Endothelial cell of umbilical vein (primary cell): ENCODE data around the gene OTOS. TPM values are rescaled to one million over a fixed set of nuclear protein-coding genes. Genes with fewer than 3 reads are reported as not detected.

Experiments used
- BruUV-seq: library from RNA; stranded (reverse); fragments of 400-500 nt; replicated peaks from 2 replicates; lab custom pipeline; 2021; lab: Mats Ljungman, UMichigan
- CTCF ChIA-PET: fragments of 300-600, 350-600 bp; sonication (Branson Sonifier 250); formaldehyde crosslinking; loops from one replicate; lab custom pipeline; 2021; ENCODE audit warnings: antibody characterized with exemption, inconsistent platforms; lab: Charles Lee
- POLR2A ChIA-PET: fragments of 300-600, 350-600 bp; sonication (Branson Sonifier 250); formaldehyde crosslinking; loops from one replicate; lab custom pipeline; 2021; ENCODE audit warnings: antibody characterized with exemption, inconsistent platforms; lab: Charles Lee
- DNase-seq: peaks from one replicate; pipeline ENCODE4 v3.0.0-alpha.2; 2011; ENCODE audit warnings: low read depth, low spot score
- FAIRE-seq: peaks from 2 replicates; lab custom pipeline; 2011; peaks lifted over from hg19 to GRCh38; lab: Jason Lieb, UNC
- H2AFZ ChIP-seq: 2 replicates; pipeline ENCODE4 v1.6.0; 2012; ENCODE audit warnings: low read depth, low read length, control low read depth, inconsistent platforms
- H3K27ac ChIP-seq: 2 replicates; pipeline ENCODE4 v1.5.1; 2011; ENCODE audit warnings: low read depth, mild to moderate bottlenecking, control low read depth, low read length, moderate library complexity; ENCODE audit not compliant: insufficient read depth
- H3K27me3 ChIP-seq, 2 experiments: 2 replicates each; pipeline versions ENCODE4 v1.6.0 to v1.6.1; 2011; ENCODE audit warnings: low read length in 2 of 2, mixed read lengths in 1 of 2; ENCODE audit not compliant: control insufficient read depth in 2 of 2, insufficient read depth in 2 of 2
- H3K36me3 ChIP-seq, 2 experiments: 2 replicates in 1 of 2; 3 replicates in 1 of 2; pipeline ENCODE4 v1.5.1; 2011; ENCODE audit warnings: low read length in 2 of 2, mild to moderate bottlenecking in 1 of 2, moderate library complexity in 1 of 2; ENCODE audit not compliant: control insufficient read depth in 2 of 2, insufficient read depth in 2 of 2; ENCODE audit errors: extremely low read depth in 1 of 2
- H3K4me1 ChIP-seq: 3 replicates; pipeline ENCODE4 v1.5.1; 2011; ENCODE audit warnings: mild to moderate bottlenecking, low read length; ENCODE audit not compliant: control insufficient read depth, insufficient read depth; ENCODE audit errors: extremely low read depth
- H3K4me2 ChIP-seq: 2 replicates; pipeline ENCODE4 v1.6.1; 2011; ENCODE audit warnings: low read length, control low read depth, mixed read lengths; ENCODE audit not compliant: insufficient read depth
- H3K4me3 ChIP-seq, 3 experiments: fragments of 200-600 bp in 1 of 3; sonication (generic), shearing (Covaris generic) in 1 of 3; replicated peaks in 1 of 3; 2 replicates each; pipeline ENCODE4 v1.5.1; 2011 to 2016; ENCODE audit warnings: control low read depth in 3 of 3, low read length in 3 of 3, mild to moderate bottlenecking in 2 of 3, inconsistent platforms in 1 of 3, low read depth in 1 of 3, moderate library complexity in 1 of 3; ENCODE audit not compliant: insufficient read depth in 1 of 3
- H3K79me2 ChIP-seq: 2 replicates; pipeline ENCODE4 v1.6.0; 2012; ENCODE audit warnings: low read length, inconsistent platforms; ENCODE audit not compliant: control insufficient read depth, insufficient read depth
- H3K9ac ChIP-seq: replicated peaks from 2 replicates; pipeline ENCODE3; 2011; ENCODE audit warnings: low read length, control low read depth; ENCODE audit not compliant: insufficient read depth; ENCODE audit errors: extremely low read depth
- H3K9me1 ChIP-seq: replicated peaks from 3 replicates; pipeline ENCODE4 v1.6.0; 2011; ENCODE audit warnings: mild to moderate bottlenecking, low read length; ENCODE audit not compliant: control insufficient read depth, insufficient read depth; ENCODE audit errors: extremely low read depth
- H3K9me3 ChIP-seq: replicated peaks from 2 replicates; pipeline ENCODE4 v1.5.1; 2012; ENCODE audit warnings: low read length, inconsistent platforms; ENCODE audit not compliant: control insufficient read depth, insufficient read depth
- H4K20me1 ChIP-seq: replicated peaks from 2 replicates; pipeline ENCODE3; 2011; ENCODE audit warnings: mild to moderate bottlenecking, low read length; ENCODE audit not compliant: control insufficient read depth, insufficient read depth; ENCODE audit errors: extremely low read depth
- EZH2 ChIP-seq: IDR thresholded peaks from 2 replicates; pipeline ENCODE4 v1.6.1; 2012; ENCODE audit warnings: borderline replicate concordance, low read depth, mild to moderate bottlenecking, moderate library complexity, low read length, inconsistent platforms; ENCODE audit not compliant: severe bottlenecking
- FOS ChIP-seq: IDR thresholded peaks from 2 replicates; pipeline ENCODE4 v1.6.1; 2011; ENCODE audit warnings: mild to moderate bottlenecking, low read length, moderate library complexity, borderline replicate concordance; ENCODE audit not compliant: insufficient read depth
- GATA2 ChIP-seq: IDR thresholded peaks from 2 replicates; pipeline ENCODE4 v1.7.0; 2011; ENCODE audit warnings: low read depth, mild to moderate bottlenecking, moderate library complexity, mixed read lengths, low read length; ENCODE audit not compliant: insufficient read length, insufficient read depth
- JUN ChIP-seq: IDR thresholded peaks from 2 replicates; pipeline ENCODE4 v1.6.1; 2011; ENCODE audit warnings: borderline replicate concordance, low read depth; ENCODE audit not compliant: insufficient read length, insufficient read depth
- MYC ChIP-seq: IDR thresholded peaks from one replicate; pipeline ENCODE4 v1.6.1; 2011; ENCODE audit warnings: mild to moderate bottlenecking, low read depth, low read length
- POLR2A ChIP-seq: IDR thresholded peaks from 2 replicates; pipeline ENCODE4 v1.6.1; 2012; ENCODE audit warnings: low read depth, mild to moderate bottlenecking, control low read depth, low read length
- POLR2AphosphoS5 ChIP-seq: IDR thresholded peaks from 2 replicates; pipeline ENCODE4 v1.6.1; 2012; ENCODE audit warnings: low read depth, mild to moderate bottlenecking, control low read depth, low read length, moderate library complexity; ENCODE audit not compliant: insufficient read depth
- dilution Hi-C: fragments of 300-500 bp; cut with MboI; formaldehyde crosslinking; loops from one replicate; pipeline ENCODE4 v1.15.0; 2019; ENCODE audit warnings: low sequenced_read_pairs; ENCODE audit not compliant: extremely low pct_ligation_motif_present
- intact Hi-C: fragments of 100-400 bp; cut with micrococcal nuclease; formaldehyde crosslinking; loops from one replicate; pipeline ENCODE4 v1.10.0; 2022
- polyA plus RNA-seq, 4 experiments: library from polyadenylated mRNA; depleted of rRNA in 3 of 4; stranded (reverse) in 3 of 4; unstranded in 1 of 4; fragments of >200 nt; gene quantifications; 2 replicates each; pipeline versions ENCODE4 v1.2.1 to v1.2.3, GENCODE V29; 2011 to 2012; ENCODE audit warnings: missing spikeins in 1 of 4
- total RNA-seq: library from RNA; stranded (reverse); gene quantifications from 2 replicates; pipeline ENCODE4 v1.2.3, GENCODE V29; 2021
- TF ChIP-seq, protein P1 (sequence below), 2 donors: IDR thresholded peaks; 1 replicate in 1 of 2; 2 replicates in 1 of 2; pipeline ENCODE4 v1.5.1; 2011; ENCODE audit warnings: low read length in 2 of 2, mild to moderate bottlenecking in 2 of 2, moderate library complexity in 2 of 2, control low read depth in 1 of 2, inconsistent platforms in 1 of 2, low read depth in 1 of 2; ENCODE audit not compliant: insufficient read depth in 1 of 2; ENCODE audit errors: extremely low read depth in 1 of 2
- TF ChIP-seq, protein P2 (sequence below): IDR thresholded peaks from 2 replicates; pipeline ENCODE4 v1.6.1; 2011; ENCODE audit not compliant: insufficient read depth, insufficient read length

The OTOS gene
- total and polyA plus RNA-seq, 2 donors (not counting 3 experiments of a cell fraction or from before 2014, with no cell fraction given) = not detected

- BruUV-seq = no TSS peak
- TF ChIP-seq JUN = no peak
- TF ChIP-seq FOS = no peak
- TF ChIP-seq, protein P1, sequence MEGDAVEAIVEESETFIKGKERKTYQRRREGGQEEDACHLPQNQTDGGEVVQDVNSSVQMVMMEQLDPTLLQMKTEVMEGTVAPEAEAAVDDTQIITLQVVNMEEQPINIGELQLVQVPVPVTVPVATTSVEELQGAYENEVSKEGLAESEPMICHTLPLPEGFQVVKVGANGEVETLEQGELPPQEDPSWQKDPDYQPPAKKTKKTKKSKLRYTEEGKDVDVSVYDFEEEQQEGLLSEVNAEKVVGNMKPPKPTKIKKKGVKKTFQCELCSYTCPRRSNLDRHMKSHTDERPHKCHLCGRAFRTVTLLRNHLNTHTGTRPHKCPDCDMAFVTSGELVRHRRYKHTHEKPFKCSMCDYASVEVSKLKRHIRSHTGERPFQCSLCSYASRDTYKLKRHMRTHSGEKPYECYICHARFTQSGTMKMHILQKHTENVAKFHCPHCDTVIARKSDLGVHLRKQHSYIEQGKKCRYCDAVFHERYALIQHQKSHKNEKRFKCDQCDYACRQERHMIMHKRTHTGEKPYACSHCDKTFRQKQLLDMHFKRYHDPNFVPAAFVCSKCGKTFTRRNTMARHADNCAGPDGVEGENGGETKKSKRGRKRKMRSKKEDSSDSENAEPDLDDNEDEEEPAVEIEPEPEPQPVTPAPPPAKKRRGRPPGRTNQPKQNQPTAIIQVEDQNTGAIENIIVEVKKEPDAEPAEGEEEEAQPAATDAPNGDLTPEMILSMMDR (IDR thresholded peaks at IDR 0.05; ENCODE audit: extremely low read depth in 1 of 2, insufficient read depth in 1 of 2, low read depth in 1 of 2, low read length in 2 of 2) = no peak
- TF ChIP-seq POLR2A = no peak
- no peak for TF ChIP-seq EZH2
- no peak for TF ChIP-seq GATA2
- TF ChIP-seq, protein P2, sequence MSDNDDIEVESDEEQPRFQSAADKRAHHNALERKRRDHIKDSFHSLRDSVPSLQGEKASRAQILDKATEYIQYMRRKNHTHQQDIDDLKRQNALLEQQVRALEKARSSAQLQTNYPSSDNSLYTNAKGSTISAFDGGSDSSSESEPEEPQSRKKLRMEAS = no peak
- TF ChIP-seq MYC = no peak
- TF ChIP-seq POLR2AphosphoS5 = no peak
- ChIA-PET CTCF (no interaction called here), POLR2A (no interaction called here)
- dilution Hi-C loops (no loop called here), intact Hi-C loops (no loop called here)
- H3K36me3 ChIP-seq = no peaks in the 10 kb centered on the region
- no peaks in the 10 kb centered on the region for H4K20me1 ChIP-seq
- FAIRE-seq (no peak), DNase-seq (no peak)
- H3K9ac ChIP-seq = no peak overlapping the region
- H3K27ac ChIP-seq = no peak overlapping the region
- no peaks in the 10 kb centered on the region for H3K9me3 ChIP-seq
- no peaks in the 10 kb centered on the region for H3K27me3 ChIP-seq
- no peak overlapping the region for H3K4me3 ChIP-seq
- H3K79me2 ChIP-seq = no peaks in the 10 kb centered on the region
- no peaks in the 10 kb centered on the region for H3K9me1 ChIP-seq
- no peak overlapping the region for H3K4me2 ChIP-seq
- no peaks in the 10 kb centered on the region for H3K4me1 ChIP-seq
- no peak overlapping the region for H2AFZ ChIP-seq
These were observed 15.4 kb upstream of the OTOS start for GRCh38 chr2:240155745-240156390.
